NAMALWA (cell line): ENCODE measurements around the gene IER2.
A peak's percentile ranks its signal among the peaks of the same experiment; 100 is the strongest.

ENCODE experiments used
- DNase-seq: peaks from one replicate; pipeline ENCODE4 v3.0.0-alpha.2; 2015; ENCODE audit warnings: low spot score

IER2 gene, protein sequence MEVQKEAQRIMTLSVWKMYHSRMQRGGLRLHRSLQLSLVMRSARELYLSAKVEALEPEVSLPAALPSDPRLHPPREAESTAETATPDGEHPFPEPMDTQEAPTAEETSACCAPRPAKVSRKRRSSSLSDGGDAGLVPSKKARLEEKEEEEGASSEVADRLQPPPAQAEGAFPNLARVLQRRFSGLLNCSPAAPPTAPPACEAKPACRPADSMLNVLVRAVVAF

DNA sequence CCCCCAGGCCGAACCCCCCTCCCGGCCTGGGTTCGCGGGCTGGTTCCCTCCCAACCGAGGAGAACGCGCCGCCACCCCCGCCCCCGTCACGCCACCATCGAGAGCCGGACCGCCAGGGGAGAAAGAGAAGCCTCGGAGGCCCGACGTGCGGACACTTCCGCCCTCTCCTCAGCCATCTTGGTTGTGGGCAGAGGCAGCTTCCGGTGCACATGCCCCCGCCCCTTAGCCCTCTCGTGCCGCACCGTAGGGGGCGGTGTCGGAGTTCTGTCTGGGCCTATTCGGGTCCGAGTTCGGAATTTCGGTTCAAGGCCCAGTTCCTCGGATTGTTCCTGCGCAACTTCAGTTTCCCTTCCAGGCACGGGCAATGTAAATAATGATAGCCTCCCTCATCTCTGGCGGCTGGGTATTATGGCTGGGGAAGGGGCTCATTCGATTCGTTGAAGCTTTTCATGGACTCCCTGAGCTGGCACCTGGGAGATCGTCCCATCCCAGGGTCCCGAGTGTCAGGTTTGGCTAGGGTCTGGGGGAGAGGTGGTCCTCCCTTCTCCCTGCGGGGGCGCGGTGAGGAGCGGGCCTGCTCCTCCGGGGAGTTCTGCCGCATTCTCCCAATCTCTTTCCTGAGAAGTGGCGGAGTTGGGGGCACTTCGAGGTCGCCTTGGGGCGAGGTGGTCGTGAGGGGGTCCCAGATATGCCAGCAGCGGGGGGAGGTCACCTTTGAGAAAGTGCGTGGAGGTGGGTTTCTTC is at the start of gene IER2, which contains the start of gene STX10:
TSS of gene IER2 (plus strand) at position 225 of the 744 bp plus-strand sequence. CDS start 2,776 bp downstream, outside the sequence.
TSS of gene STX10 (minus strand) at position 189 of the 744 bp plus-strand sequence. CDS start 202 bp downstream, outside the sequence.
- DNase-seq: peak; percentile 96

DNA sequence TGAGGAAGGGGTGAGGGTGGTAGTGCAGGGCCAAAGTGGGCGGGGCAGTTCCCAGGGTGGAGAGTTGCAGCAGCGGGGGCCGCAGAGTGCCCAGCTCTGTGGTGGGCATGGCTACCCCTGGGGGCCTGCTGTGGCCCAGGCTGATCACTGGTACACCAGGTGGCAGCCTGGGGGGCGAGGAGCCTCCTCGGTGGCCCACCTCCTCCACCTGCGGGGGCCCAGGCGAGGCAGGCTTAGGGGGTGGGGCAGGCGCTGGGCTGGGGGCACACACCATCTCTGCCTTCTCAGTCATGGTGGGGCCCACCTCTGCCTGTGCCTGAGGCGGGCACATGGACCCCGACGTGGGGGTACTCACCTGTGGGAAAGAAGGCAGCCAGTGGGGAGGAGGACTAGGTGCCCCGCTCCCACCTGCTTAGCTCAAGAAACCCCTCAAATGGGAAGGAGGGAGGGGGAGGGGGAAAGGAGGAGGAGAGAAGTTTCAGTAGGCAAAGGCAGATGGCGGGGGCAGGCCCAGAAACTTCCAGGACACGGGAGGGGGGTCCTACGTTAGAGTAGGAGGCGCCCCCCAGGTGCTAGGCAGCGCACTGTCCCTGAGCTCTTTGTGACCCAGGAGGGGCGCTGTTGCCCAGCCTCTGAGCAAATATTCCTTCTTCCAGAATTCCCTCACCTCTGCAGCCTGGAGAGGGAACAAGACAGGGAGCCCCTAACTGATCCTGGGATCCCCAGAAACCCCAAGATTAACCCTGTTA is 49.2 kb upstream of the IER2 start:
- DNase-seq: peak; percentile 19

DNA sequence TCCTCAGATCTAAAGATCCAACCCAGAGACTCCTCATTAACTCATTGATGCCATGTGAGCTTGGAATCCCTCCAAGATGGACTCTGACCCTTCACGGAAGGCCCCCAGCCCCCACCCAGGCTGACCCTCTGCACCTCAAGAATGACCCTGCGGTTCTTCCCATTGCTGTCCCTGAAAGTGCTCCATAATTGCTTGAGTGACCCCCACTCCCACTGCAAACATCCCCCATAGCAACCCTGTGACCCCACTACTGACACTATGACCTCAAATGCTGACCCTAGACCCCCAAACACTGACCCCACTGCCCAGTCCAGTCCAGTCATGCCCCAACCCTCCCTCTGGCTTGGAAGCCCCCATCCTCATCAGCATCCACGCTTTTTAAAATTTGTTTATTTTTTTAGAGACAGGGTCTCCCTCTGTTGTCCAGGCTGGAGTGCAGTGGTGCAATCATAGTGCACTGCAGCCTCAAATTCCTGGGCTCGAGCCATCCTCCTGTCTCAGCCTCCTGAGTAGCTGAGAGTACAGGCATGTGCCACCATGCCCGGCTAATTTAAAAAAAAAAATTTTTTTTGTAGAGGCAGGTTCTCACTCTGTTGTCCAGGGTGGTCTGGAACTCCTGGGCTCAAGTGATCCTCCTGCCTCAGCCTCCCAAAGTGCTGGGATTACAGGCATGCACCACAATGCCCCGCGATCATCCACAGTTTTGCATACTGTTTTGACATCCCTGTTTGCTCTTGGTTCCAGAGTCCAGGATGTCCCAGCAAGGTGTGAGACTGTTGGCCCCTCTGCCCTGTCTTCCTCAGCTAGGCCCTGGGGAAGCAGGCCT is 48.4 kb upstream of the IER2 start:
- no peak for DNase-seq

DNA sequence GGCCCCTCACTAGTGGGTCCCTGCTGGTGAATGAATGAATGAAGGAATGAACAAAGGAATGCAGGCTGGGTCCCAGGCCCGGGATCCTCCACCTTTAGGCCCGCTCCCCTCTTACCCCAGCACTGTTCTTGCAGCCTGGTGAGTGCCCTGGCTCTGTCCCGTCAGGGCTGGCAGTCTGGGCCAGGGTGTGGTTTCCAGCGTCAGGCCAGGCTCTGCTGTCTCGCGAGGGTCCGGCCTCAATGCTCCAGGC is 47.9 kb upstream of the IER2 start:
- peak; percentile 55 for DNase-seq

DNA sequence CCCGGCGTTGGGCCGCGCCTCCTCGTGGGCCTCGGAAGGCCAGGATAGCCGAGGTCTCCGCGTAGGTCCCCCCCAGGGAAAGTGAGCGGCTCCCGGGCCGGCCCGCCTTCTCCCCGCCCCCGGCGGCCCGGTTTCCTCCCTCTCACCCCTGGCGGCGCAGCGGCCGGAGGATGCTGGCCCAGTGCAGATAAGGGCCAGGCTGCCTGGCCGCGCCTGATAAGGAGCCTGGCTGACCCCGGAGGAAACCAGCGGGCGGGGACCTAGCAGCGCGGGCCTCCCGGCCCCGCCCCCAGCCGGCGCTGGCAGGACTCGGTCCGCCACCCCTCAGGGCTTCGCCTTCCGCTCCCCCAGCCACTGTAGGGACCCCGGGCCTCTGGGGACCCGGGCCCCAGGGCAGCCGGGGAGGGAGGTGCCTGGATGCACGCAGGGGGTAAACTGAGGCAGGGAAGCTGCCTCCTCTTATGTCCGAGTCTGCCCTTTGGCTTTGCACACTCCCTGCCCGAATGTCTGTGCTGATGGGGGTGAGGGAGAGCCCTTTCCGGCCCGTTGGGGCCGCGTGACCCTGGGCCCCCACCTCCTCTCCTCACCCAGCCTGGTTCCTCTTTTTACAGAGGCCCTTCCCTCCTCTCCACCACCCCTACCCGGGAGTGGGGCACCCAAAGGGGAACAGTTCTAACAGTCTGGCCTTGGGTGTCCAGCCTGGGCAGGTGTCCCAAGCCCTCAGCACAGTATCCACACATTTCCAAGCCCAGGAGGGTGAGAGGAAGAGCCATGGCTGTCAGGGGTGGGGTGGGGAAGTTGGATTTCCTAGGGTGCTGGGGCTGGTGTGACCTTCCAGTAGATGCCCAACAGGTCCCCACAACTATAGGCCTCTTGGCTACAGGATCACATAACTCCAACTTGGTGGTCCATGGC is 47.3 kb upstream of the IER2 start, which contains the start of gene LYL1:
TSS of gene LYL1 (minus strand) at position 193 of the 915 bp plus-strand sequence. CDS start 1,687 bp downstream, outside the sequence.
- peak; percentile 83 for DNase-seq

DNA sequence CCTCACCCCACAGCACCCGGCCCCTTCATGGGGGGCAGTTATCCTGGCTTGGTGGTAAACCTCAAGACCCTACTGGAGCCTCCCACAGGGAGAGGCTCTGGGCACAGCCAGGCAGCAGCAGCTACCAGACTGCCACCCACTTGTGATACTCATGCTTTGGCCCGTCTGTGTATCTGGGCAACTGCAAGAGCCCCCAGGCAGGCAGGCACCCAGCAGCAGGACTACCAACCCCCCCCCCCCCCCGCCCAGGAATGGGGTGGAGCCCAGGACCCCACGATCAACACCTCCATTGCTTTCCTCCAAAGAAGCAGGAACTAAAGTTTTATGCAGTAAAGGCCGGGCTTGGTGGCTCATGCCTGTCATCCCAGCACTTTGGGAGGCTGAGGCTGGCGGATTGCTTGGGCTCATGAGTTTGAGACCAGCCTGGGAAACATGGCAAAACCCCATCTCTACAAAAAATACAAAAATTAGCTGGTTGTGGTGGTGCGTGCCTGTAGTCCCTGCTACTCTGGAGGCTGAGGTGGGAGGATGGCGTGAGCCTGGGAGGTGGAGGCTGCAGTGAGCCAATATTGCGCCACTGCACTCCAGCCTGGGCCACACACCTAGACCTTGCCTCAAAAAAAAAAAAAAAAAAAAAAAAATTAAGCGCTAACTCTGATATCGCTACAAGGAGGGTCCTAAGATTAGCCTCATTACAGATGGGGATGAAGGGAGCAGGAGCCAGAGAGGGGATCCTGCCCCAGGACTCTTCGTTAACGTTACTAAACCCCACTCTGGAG is 46.4 kb upstream of the IER2 start:
- peak; percentile 58 for DNase-seq

DNA sequence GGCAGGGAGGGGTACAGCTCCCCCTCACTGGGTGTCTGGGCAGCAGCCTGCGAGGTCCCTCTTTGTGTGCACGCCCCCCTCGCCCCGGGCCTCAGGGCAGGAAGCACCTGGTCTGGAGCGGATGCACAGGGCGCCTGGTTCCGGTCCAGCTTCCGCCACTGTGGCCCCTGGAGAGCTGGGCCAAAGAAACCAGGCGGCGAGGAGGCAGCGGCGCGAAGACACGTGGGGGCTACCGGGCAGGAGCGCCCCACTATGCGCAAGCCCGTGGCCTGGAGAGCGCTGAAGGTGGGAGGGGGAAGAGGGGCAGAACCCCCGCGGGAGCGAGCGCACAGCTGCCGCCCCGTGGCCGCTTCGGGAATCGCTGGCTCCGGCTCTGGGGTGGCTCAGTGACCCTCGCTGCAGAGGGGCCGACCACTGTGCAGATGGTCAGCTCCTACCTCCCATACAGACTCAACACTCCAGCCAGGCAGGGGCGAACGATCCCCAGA is 45.8 kb upstream of the IER2 start:
- peak; percentile 93 for DNase-seq

DNA sequence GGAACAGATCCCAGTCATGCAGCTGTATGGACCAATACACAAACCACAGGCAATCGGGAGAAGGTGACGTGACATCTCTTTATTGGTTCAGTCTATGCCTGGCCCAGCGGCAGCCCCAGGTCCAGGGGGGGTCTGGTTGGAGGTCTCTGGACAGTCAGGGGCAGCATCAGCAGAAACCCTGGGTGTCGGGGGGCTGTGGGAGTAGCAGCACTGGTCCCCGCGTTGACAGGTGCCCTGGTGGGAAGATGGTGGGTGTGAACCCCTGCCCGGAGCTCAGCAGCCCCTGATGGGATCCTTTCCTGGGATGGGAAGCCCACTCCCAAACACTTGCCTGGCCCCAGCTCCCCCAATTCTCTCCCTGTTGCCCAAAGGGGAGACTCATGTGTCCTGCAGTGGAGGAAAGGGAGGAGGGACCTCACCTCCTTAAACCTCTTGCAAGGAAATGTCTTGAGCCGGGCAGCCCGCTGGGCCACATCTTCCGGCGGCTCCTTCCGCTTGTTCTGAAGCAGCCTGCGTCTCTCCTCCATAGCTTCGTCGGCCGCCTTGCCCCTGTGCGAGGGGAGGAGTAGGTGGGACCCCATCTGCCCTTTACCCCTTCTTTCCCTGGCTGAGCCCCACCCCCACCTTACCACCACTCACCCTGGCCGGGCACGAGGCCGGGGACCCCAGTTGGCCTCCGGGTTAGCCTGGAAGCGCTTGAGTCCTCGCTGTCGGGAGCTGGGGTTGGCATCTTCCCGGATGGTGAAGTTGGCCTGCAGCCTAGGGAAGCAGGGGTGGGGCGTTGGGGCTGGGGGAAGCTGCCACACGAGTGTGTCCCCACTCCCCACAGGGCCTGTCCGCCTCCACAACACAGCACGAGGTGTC is 45.1 kb upstream of the IER2 start:
- DNase-seq: peak; percentile 49

DNA sequence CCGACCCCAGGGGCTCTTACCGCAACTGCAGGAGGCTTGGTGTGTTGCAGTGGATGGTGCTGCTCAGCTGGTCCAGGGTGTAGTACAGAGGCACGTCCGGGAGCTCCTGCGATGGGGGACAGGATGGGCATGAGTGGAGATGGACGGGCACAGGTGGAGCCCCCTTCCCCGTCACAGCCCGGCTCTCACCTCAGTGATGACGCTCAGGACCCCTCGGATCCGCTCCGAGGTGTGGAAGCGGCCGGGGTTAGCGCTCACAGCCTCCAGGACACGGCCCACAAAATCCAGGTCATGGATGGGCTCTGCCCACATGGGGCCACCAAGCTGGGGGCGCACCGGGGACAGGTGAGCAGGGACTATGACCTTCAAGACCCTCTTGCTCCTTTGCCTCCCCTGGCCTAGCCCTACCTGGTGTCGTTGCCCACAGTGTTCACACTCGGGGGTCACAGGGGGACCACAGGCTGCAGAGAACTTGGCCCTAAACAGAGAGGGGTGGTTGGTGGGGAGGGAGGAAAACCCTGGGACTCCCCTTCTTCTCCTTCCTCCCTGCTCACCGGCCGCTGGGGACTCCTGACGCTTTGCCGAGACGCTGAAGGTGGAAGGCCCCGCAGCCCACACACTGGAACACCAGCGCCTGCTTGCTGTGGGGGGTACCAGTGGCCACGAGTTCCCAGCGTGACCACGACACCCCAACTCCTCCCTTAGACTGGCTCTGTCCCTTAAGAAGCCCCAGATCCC is 40.7 kb upstream of the IER2 start:
- no peak for DNase-seq

DNA sequence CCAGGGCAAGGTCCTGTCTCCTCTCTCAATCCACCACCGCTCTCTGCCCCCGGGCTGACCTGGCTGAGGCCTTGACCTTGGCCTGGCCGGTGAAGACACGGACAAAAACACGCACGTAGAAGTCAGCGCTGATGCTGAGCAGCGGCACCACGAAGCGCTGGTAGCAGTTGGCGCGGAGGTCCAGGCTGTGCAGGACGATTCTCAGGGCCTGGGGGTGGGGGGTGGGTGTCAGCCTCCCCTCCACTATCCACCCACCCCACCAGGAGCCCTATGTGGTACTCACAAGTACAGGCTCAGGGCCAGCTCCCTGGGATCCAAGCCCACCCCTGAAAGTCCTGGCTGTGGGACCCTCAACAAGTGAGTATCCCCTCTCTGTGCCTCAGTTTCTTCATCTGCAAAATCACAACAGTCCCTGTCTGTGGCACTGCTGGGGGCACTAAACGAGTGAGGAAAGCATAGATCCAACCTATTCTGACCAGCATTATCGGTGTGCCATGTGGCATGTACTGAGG is 40.1 kb upstream of the IER2 start:
- no peak for DNase-seq

DNA sequence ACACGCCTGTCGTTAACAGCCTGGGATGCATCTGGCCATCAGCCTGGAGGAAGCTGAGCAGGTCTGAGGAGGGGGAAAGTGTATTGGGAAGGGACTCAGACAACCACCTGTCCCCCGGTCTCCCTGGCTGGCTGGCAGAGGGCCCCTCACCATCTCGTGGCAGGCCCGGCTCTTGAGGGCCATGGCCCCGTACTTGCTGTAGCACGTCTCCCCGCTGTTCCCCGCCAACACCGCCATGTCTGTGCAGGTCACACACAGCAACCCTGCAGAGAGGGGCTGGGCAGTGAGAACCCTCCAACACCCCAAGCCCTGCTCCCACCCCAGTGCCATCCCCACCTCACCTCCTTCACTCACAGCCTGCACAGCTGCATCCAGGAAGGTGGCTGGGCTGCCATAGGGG is 37.7 kb upstream of the IER2 start:
- DNase-seq: no peak

DNA sequence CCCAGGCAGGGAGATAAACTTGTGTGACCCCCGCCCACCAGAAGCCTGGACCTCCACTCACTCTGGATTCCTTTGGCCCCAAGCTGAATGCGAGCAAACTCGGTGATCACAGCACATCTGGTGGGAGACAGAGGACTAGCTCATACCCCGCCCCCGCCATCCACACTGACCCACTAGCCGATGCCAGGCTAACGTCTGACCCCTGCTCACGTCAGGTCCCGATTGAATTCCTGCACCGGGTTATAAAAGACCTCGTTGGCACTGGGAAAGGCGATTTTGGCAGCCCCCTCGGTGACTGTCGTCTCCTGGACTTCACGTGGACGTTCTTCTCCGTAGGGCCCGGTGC is 34.3 kb upstream of the IER2 start:
- DNase-seq: no peak

DNA sequence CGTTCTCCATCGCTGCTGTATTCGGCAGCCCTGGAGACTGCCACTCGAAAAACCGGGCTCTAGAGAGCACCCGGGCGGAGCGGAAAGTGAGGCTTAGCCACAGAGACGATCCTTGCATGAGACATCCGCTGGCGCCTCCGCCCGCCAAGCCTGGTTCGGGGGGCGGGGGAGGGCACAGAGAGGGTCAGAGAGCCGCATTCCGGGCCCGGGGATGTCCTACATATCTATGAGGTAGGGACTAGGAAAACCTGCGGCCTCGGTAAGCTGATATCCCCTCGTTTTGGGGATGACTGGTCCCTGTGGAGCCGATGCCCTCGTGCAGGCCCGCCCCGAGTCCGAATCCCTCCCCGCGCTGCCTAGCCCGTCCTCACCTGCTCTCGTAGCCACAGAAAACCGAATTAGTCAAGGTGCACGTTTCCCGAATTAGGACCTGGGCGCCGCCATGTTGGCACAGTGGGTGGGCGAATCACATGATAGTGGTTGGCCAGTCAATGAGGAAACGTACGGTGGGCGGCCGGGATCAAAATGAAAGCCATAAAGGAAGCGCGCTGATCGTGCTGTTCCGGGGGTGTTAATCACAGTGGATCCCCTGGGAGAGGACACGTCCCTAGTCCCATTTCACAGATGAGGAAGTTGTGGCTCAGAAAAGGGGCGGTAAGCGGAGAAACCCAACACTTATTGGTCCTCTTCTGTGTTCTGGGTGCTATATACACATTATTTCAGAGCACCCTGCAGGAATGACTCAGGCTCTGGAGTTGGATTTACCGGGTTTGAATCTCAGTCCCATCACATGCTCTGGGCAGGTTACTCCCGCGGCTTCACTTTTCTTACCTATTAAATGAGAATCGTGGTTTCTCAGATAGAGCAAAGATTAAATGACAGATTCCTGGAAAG is 33.7 kb upstream of the IER2 start, which contains the start of gene TRMT1:
TSS of gene TRMT1 (minus strand) at position 459 of the 894 bp plus-strand sequence. CDS start at position 118, 341 bp downstream.
- peak; percentile 95 for DNase-seq

DNA sequence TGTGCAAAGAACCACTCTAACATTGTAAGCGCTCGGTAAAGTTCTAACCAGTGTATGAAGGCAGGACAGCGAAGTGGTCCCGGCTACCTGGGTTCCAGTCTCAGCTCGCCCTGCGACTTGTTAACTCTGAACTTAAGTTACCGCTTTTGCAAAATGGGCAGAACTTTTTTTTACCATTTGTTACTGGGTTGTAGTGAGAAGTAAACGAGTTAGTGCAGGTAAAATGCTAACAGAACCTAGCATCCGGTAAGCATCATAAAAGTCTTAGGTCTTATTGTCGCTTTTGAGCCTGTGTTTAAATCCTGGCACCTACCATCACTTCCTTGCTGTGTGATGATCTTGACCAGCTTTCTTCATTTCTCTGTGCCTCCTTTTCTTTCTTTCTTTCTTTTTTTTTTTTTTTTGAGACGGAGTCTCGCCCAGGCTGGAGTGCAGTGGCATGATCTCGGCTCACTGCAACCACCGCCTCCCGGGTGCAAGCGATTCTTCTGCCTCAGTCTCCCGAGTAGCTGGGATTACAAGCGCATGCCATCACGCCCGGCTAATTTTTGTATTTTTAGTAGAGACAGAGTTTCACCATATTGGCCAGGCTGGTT is 32.9 kb upstream of the IER2 start:
- no peak for DNase-seq

DNA sequence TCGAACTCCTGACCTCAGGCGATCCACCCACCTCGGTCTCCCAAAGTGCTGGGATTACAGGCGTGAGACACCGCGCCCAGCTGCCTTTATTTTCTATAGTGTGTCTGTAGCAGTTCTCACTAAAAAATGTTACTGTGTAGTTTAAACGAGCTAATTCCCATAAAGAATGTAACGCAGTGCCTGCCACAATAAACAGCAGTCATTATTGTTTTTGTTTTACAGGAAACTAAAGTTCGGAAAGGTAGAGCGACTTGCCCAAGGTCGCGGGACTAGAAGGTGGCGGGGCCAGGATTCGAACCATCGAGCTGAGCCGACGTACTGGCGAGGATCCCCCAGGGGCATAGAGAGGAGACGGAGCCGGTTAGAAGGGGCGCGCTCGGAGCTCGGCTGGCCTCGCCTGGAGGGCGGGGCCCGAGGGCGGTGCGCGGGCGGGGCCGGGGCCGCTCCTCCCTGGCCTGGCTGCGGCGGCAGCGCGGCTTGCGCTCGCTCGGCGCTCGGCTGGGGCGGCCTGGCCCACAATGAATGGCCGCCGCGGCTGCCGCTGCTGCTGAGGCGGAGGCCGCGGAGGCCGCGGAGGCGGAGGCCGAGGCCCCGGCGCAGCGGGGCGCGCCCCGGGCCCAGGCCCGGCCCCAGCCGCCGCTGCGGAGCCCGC is 32.3 kb upstream of the IER2 start, which contains the start of gene NACC1:
TSS of gene NACC1 (plus strand) at position 493 of the 652 bp plus-strand sequence. CDS start 16,944 bp downstream, outside the sequence.
- DNase-seq: peak; percentile 92
